Measurements from ENCODE around the gene DGKI. TPM values are rescaled to one million over a fixed set of nuclear protein-coding genes. Genes with fewer than 3 reads are reported as not detected.

The DGKI gene
- total RNA-seq, 1 experiment from 2014 or later: 0.41 TPM

GRCh38 chr7:137574812-137575211 lies 272.0 kb downstream of the DGKI start:
- Histone ChIP-seq H3K9me2 (ENCODE audit: insufficient read depth) (no peaks in the 10 kb centered on the region), H3K36me3 (ENCODE audit: low read depth) (no peaks in the 10 kb centered on the region), H4K20me1 (ENCODE audit: insufficient read depth) (no peaks in the 10 kb centered on the region), H3K9me3 (ENCODE audit: insufficient read depth, low read depth) (no peaks in the 10 kb centered on the region), H3K4me2 (no peak overlapping the region), H3K4me1 (replicated peaks; ENCODE audit: insufficient read depth) (0 out of 2 replicates have a peak, but pooled peaks cover 4% of the 10 kb centered on the region), H2AFZ (no peak overlapping the region), H3K27me3 (ENCODE audit: insufficient read depth, low read depth) (no peaks in the 10 kb centered on the region), H3K4me3 (no peak overlapping the region), H3F3A (ENCODE audit: insufficient read depth, low read depth) (no peaks in the 10 kb centered on the region), H3K27ac (no peak overlapping the region), H3K79me2 (ENCODE audit: low read depth) (no peaks in the 10 kb centered on the region)
- no peak for DNase-seq
- TF ChIP-seq EZH2 (IDR thresholded peaks at IDR 0.05; ENCODE audit: low read depth): no peak
- TF ChIP-seq CTCF (conservative IDR thresholded peaks at IDR 0.05): no peak
- no TSS peak for BruUV-seq (replicated peaks)
- CTCF ChIA-PET: no interaction called here
- POLR2A ChIA-PET (ENCODE audit: unreplicated experiment): no interaction called here
- intact Hi-C loops (cut with micrococcal nuclease; ENCODE audit: unreplicated experiment): loop anchor here (5.0 kb wide), 1 partner anchor 68 kb away; no protein-coding TSS in a partner anchor

- Histone ChIP-seq H3K79me2 (ENCODE audit: low read depth) (no peaks in the 10 kb centered on the region), H3K9me2 (ENCODE audit: insufficient read depth) (no peaks in the 10 kb centered on the region), H3K4me2 (no peak overlapping the region), H3K4me3 (no peak overlapping the region), H3K36me3 (ENCODE audit: low read depth) (no peaks in the 10 kb centered on the region), H3K27ac (no peak overlapping the region), H2AFZ (no peak overlapping the region), H3F3A (ENCODE audit: insufficient read depth, low read depth) (no peaks in the 10 kb centered on the region), H3K9me3 (ENCODE audit: insufficient read depth, low read depth) (no peaks in the 10 kb centered on the region), H3K4me1 (replicated peaks; ENCODE audit: insufficient read depth) (no peaks in the 10 kb centered on the region), H4K20me1 (ENCODE audit: insufficient read depth) (no peaks in the 10 kb centered on the region), H3K27me3 (ENCODE audit: insufficient read depth, low read depth) (no peaks in the 10 kb centered on the region)
- DNase-seq: no peak
- CTCF ChIA-PET: no interaction called here
- TF ChIP-seq EZH2 (IDR thresholded peaks at IDR 0.05; ENCODE audit: low read depth) (no peak), CTCF (conservative IDR thresholded peaks at IDR 0.05) (no peak)
- intact Hi-C loops (cut with micrococcal nuclease; ENCODE audit: unreplicated experiment): no loop called here
- BruUV-seq (replicated peaks): no TSS peak
- POLR2A ChIA-PET (ENCODE audit: unreplicated experiment): no interaction called here
Observed at GRCh38 chr7:137572056-137572784, 274.6 kb downstream of the DGKI start.

GRCh38 chr7:137564677-137565076 lies 282.1 kb downstream of the DGKI start:
- no peaks in the 10 kb centered on the region; the same call in none of the 2 replicates for H3K9me2 ChIP-seq (ENCODE audit: insufficient read depth)
- CTCF ChIA-PET: no interaction called here
- no peaks in the 10 kb centered on the region for H3K9me3 ChIP-seq (ENCODE audit: insufficient read depth, low read depth)
- H3K4me1 ChIP-seq (replicated peaks; ENCODE audit: insufficient read depth): no peaks in the 10 kb centered on the region
- no peaks in the 10 kb centered on the region for H3K36me3 ChIP-seq (ENCODE audit: low read depth)
- H3K27ac ChIP-seq: no peak overlapping the region
- H3K79me2 ChIP-seq (ENCODE audit: low read depth): no peaks in the 10 kb centered on the region
- no peaks in the 10 kb centered on the region for H3K27me3 ChIP-seq (ENCODE audit: insufficient read depth, low read depth)
- no peak for TF ChIP-seq CTCF (conservative IDR thresholded peaks at IDR 0.05)
- TF ChIP-seq EZH2 (IDR thresholded peaks at IDR 0.05; ENCODE audit: low read depth): no peak
- POLR2A ChIA-PET (ENCODE audit: unreplicated experiment): interaction anchor here (0.7 kb wide), 1 partner anchor 661 kb away, joined by 10 read pairs; no protein-coding TSS in a partner anchor
- H3K4me2 ChIP-seq: no peak overlapping the region
- H2AFZ ChIP-seq: no peak overlapping the region
- intact Hi-C loops (cut with micrococcal nuclease; ENCODE audit: unreplicated experiment): no loop called here
- no peak for DNase-seq
- H3K4me3 ChIP-seq: no peak overlapping the region
- no TSS peak for BruUV-seq (replicated peaks)
- H4K20me1 ChIP-seq (ENCODE audit: insufficient read depth): no peaks in the 10 kb centered on the region
- H3F3A ChIP-seq (ENCODE audit: insufficient read depth, low read depth): no peaks in the 10 kb centered on the region
